ENCODE results near the gene CADM1. TPM values are rescaled to one million over a fixed set of nuclear protein-coding genes. Genes with fewer than 3 reads are reported as not detected.

CADM1 gene
- total and polyA plus RNA-seq, 2 experiments from 2014 or later = 48.4 to 54.3 TPM

DNA sequence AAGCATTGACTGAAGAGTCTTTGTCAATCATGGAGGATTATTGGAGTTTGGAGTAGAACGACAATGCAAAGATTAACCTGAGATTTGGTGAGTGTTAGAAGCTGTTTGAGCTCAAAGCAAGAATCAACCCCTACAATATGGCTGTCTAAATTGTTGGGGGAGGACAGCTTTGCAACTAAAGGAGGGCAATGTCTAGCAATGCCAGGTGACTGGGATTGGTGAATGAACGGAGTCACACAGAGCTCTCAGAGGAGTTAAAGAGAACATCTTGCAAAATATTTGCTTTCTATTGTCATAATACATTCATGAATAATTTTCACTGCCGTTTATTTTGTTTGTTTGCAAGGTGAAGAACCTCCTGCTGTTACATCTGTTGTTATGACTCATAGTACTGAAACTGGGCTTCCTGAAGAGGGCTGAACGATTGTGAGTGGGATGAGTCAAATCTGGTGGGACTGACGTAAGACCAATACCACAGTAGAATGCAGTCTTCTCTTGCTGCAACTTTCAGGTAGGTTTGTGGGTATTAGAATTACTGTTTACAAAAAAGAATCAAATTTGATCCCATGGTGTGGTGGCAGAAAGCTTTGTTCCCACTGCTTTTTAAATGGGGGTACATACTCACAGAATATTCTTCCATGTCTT lies 281.9 kb downstream of the CADM1 start:
- Histone ChIP-seq H3K4me1 (ENCODE audit: insufficient read depth) (no peaks in the 10 kb centered on the region), H3K27ac (no peak overlapping the region), H3K9me3 (ENCODE audit: low read depth) (no peaks in the 10 kb centered on the region), H2AFZ (no peak overlapping the region), H3K4me3 (no peak overlapping the region), H3K27me3 (no peaks in the 10 kb centered on the region), H3K4me2 (no peak overlapping the region), H3K79me2 (no peaks in the 10 kb centered on the region), H3K36me3 (replicated peaks; ENCODE audit: insufficient read depth, low read depth) (no peaks in the 10 kb centered on the region), H3K9me2 (replicated peaks; ENCODE audit: insufficient read depth) (no peaks in the 10 kb centered on the region), H4K20me1 (ENCODE audit: insufficient read depth, poor library complexity, severe bottlenecking) (no peaks in the 10 kb centered on the region)
- 64% methylated on average over 5 of the region's 5 CpGs for WGBS (ENCODE audit: low lambda C conversion rate, missing lambda C conversion rate)
- TF ChIP-seq, protein P1, sequence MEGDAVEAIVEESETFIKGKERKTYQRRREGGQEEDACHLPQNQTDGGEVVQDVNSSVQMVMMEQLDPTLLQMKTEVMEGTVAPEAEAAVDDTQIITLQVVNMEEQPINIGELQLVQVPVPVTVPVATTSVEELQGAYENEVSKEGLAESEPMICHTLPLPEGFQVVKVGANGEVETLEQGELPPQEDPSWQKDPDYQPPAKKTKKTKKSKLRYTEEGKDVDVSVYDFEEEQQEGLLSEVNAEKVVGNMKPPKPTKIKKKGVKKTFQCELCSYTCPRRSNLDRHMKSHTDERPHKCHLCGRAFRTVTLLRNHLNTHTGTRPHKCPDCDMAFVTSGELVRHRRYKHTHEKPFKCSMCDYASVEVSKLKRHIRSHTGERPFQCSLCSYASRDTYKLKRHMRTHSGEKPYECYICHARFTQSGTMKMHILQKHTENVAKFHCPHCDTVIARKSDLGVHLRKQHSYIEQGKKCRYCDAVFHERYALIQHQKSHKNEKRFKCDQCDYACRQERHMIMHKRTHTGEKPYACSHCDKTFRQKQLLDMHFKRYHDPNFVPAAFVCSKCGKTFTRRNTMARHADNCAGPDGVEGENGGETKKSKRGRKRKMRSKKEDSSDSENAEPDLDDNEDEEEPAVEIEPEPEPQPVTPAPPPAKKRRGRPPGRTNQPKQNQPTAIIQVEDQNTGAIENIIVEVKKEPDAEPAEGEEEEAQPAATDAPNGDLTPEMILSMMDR (IDR thresholded peaks at IDR 0.05; ENCODE audit: poor library complexity) = no peak
- no peak for TF ChIP-seq EZH2phosphoT487 (IDR thresholded peaks at IDR 0.05; ENCODE audit: low read depth, severe bottlenecking, unreplicated experiment)
- TF ChIP-seq EZH2 (IDR thresholded peaks at IDR 0.05; ENCODE audit: borderline replicate concordance) = no peak
- no peak for DNase-seq (ENCODE audit: low spot score)

DNA sequence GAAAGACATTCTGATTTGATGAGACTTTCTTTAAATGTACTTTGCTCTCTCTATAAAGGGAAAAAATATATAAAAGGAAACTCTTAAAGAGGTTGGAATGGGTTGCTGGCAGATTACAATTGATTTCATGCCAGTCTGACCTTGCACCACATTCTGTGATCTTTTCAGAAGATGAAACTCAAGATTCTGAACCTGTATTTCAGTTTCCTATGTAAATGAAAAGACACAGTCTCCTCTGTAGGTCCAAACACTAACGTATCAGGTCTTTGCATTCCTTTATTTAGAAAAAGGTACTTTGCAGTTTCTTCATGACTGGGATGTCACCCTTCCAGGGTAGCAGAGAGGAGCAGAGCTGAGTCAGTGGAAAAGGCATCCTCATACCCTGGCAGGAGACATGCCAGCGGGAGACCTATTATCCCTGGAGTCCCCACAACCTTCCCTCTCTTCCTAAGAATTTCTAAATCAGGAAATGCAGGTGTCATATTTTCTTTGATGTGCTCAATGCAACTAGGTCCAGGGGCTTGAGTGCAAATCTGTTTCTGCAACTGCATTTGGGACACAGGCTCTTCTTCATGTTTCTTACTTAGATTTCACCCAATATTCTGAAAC lies 282.6 kb downstream of the CADM1 start:
- Histone ChIP-seq H2AFZ (no peak overlapping the region), H3K9me2 (replicated peaks; ENCODE audit: insufficient read depth) (no peaks in the 10 kb centered on the region), H4K20me1 (ENCODE audit: insufficient read depth, poor library complexity, severe bottlenecking) (no peaks in the 10 kb centered on the region), H3K27me3 (no peaks in the 10 kb centered on the region), H3K36me3 (replicated peaks; ENCODE audit: insufficient read depth, low read depth) (no peaks in the 10 kb centered on the region), H3K4me3 (no peak overlapping the region), H3K9me3 (ENCODE audit: low read depth) (no peaks in the 10 kb centered on the region), H3K4me2 (no peak overlapping the region), H3K4me1 (ENCODE audit: insufficient read depth) (no peaks in the 10 kb centered on the region), H3K79me2 (no peaks in the 10 kb centered on the region), H3K27ac (no peak overlapping the region)
- WGBS (ENCODE audit: low lambda C conversion rate, missing lambda C conversion rate) = 85% methylated on average over 2 of the region's 2 CpGs
- TF ChIP-seq, protein P1 (IDR thresholded peaks at IDR 0.05; ENCODE audit: poor library complexity) = no peak
- TF ChIP-seq EZH2 (IDR thresholded peaks at IDR 0.05; ENCODE audit: borderline replicate concordance) (no peak), EZH2phosphoT487 (IDR thresholded peaks at IDR 0.05; ENCODE audit: low read depth, severe bottlenecking, unreplicated experiment) (no peak)
- DNase-seq (ENCODE audit: low spot score) = no peak

DNA sequence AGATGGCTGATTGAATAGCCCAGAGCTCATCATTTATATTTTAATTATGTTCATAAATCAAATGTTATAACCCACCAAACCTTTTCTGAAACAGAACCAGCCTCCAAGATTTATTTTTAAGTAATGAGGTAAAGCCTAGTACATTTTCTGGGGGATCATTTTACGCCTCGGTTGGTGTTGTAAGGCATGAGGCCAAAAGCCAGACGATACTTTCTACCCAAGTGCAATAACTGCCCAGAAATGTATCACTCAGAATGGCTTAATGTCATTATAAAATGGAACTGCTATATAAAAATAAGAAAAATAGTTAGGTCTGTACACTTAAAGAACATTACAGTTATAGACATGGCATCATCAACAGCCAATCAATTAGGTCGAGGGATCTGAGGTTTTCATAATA lies 283.3 kb downstream of the CADM1 start:
- no peak overlapping the region for H3K27ac ChIP-seq
- no peak overlapping the region for H3K4me2 ChIP-seq
- WGBS (ENCODE audit: low lambda C conversion rate, missing lambda C conversion rate) = 88% methylated on average over 4 of the region's 4 CpGs

More for the DNA sequence above, 283.3 kb downstream of the CADM1 start:
- H3K79me2 ChIP-seq = no peaks in the 10 kb centered on the region
- no peaks in the 10 kb centered on the region for H3K27me3 ChIP-seq
- no peak overlapping the region for H3K4me3 ChIP-seq
- no peaks in the 10 kb centered on the region for H4K20me1 ChIP-seq (ENCODE audit: insufficient read depth, poor library complexity, severe bottlenecking)
- no peak for DNase-seq (ENCODE audit: low spot score)
- H3K4me1 ChIP-seq (ENCODE audit: insufficient read depth) = no peaks in the 10 kb centered on the region
- H3K36me3 ChIP-seq (replicated peaks; ENCODE audit: insufficient read depth, low read depth) = no peaks in the 10 kb centered on the region
- H3K9me2 ChIP-seq (replicated peaks; ENCODE audit: insufficient read depth) = no peaks in the 10 kb centered on the region
- no peaks in the 10 kb centered on the region for H3K9me3 ChIP-seq (ENCODE audit: low read depth)
- no peak for TF ChIP-seq EZH2 (IDR thresholded peaks at IDR 0.05; ENCODE audit: borderline replicate concordance)
- TF ChIP-seq, protein P1 (IDR thresholded peaks at IDR 0.05; ENCODE audit: poor library complexity) = no peak
- TF ChIP-seq EZH2phosphoT487 (IDR thresholded peaks at IDR 0.05; ENCODE audit: low read depth, severe bottlenecking, unreplicated experiment) = no peak
- no peak overlapping the region for H2AFZ ChIP-seq
